ENCODE results near the gene LIN7A.
"Not testable (repeated sequence)": the region's sequence is repeated elsewhere in the genome, so short reads cannot be mapped to it uniquely, and the experiment has no call there.

The LIN7A gene

DNA sequence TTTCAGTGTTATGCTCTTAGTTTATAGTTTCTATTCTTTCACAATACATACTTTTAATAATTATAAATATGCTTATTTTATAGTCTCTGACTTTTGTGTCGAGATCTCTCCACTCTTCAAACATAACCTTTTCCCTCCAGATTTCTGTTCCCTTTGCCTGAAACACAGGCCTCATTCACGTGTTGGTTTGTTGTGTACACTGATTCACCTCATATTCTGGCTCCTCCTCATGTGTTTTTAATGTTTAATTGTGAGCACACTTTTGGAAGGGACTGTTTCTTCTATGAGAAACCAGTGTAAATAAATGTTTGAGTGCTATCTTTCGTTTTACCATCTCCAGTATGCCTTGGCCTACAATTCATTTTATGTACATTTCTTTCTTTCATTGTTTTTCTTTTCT lies 20.1 kb downstream of the LIN7A start:
- DNase-seq = no peak

DNA sequence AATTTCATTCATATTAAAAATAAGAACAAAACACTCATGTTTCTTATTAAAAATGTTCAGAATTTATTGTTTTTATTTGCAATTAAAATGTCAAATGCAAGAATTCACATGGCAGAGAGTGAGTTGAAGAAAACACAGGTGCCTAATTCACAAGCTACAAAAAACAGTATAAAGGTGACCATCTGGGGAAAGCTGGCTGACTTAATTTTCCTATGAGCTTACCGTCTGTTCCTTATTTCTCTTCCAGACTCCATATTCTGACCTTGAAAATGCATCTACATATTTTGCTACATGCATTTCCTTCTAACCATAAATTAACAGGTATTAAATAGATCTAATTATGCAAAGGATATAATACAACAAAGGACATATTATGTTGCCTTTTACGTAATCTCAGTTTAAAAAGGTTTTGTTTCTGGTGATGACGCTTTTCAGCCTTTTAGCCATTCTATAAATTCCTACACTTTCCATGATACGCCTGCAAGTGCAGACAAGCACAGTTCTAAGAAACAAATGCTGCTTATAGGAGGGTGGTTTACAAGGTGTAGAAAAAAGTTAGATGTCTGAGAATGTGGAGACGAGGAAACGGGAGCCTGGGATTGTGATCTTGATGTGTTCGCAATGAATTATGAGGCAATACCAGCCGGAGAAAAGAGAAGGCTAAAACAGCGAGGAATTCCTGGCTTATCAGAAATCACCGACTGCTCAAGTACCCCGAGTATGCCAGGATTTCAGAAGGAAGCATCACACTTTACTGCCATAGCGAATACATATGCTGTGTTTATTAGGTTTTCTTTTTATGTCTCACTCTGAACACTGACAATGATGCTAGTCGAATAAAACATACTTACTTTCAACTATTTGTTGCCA lies 24.6 kb downstream of the LIN7A start:
- no peak for DNase-seq

DNA sequence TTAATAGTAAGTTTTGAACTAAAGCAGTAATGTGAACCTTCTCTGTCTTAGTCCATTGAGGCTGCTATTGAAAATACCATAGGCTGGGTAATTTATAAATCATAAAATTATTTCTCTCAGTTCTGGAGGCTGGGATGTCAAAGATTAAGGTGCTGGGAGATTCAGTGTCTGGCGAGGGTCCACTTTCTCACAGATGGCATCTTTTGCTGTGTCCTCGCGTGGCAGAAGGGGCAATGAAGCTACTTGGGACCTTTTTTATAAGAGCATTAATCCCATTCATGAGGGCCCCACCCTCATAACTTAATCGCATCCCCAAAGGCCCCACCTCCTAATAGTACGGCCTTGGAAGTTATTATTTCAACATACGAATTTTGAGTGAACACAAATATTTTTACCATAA lies 28.4 kb downstream of the LIN7A start:
- DNase-seq = no peak

DNA sequence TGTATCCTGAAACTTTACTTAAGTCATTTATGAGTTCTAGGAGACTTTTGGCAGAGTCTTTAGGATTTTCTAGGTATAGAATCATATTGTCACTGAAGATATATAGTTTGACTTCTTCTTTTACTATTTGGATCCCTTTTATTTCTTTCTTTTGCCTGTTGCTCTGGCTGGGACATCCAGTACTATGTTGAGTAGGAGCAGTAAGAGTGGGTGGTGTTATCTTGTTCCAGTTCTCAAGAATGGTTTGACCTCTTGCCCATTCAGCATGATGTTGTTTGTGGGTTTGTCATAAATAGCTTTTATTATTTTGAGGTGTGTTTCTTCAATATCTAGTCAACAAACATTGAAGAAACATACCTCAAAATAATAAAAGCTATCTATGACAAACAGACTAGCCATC lies 35.0 kb downstream of the LIN7A start:
- no peak for DNase-seq

DNA sequence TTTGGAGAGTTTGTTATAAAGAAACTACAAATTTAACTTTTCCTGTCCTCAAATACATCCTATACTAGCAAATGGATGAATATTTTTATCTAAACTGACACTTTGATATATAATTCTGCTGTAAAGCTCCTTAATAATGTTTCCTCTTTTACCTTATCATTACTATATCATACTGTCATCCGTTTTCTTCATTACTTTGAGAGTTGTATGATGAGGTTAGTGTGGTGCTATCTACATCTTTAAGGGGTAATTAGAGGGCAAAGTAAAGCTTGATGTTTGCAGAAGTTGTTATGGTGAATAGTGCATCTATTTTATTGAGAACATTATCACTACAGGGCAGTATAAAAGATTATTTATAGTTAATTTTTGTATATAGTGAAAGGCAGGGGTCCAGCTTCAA lies 36.1 kb downstream of the LIN7A start:
- DNase-seq = peak; percentile 2

DNA sequence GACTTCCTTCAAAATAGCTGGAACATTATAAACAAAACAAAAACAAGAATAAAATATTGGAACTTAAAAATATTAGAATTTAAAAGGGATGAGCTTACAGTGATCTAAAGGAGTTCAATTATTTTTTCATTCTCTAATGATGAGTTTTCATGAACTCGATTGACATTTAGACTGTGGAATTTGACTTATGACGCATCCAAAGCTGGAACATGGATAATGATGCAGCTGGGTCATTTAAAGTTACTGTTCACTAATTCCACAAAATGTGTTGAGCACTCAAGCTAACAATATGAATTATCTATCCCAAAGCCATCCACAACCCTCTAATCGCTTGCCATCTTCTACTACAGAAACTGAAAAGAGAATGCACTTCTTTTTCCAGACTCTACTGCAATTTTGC lies 42.5 kb downstream of the LIN7A start:
- DNase-seq = no peak

DNA sequence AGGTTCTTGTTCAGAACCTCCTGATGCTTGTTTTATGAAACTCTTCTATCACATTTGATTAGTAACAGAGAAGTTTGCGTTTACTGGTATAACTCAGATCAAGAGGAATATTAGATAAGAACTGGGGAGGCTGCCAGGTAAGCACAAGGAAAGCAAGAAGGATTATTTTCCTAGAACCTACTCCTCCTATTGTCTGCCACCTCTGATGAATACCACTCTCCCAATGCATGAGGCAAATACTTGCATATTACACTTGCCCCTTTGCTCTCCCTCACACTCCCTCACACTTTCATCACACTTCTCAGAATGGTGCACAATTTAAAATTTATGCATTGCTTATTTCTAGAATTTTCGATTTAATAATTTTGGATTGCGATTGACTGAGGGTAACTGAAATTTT lies 43.6 kb downstream of the LIN7A start:
- DNase-seq = no peak

DNA sequence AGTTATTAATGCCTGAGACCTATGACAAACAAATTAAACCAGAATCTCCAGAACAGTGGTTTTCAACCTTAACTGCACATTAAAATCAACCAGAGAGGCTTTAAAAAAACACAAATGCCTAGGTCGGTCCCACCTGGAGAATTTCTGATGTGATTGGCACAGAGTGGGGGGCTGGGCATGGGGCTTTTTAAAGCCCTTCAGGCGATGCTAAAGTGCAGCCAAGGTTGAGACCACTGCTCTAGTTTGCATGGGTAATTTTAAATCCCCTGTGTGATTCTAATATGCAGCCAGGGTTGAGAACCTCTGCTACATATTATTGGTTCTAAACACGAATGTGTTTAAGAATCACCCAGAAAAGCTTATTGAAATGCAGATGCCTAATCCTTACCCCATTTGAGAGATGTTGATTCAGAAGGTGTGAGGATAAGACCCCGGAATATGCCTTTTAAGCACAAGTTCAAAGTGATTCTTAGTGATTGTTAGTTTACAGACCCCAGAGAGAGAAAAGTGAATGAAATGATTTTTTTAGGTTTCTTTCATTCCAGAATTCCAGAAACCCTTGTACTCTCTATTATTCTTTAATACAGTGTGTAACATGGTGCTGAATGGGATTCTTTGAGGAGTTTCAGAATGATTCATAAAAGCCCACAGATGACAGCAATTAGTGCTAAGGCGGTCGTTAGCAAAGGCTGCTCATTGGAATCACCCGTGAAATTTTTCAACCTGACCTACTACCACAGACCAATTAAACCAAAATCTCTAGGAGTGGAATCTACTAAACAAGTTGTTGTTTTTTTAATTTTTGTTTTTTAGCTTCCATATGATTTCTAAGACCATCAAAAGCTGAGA lies 44.9 kb downstream of the LIN7A start:
- no peak for DNase-seq

DNA sequence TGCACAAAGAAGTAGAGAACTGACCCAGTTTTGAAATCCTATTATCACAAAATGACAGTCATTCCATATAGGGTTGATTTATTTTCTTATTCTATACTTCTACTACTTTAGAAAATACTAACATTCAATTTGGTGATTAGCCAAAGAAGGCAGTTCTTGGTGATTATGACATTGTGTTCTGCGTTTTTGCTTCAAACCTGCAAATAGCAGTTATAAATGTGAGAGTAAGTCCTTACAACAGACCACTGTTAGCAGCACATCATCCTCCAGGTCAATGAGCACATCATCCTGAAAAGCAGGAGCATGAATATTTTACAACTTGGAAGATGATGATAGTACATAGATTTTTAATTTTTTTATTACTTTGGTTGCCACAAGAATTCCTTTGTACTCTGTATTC lies 53.1 kb downstream of the LIN7A start:
- no peak for DNase-seq

DNA sequence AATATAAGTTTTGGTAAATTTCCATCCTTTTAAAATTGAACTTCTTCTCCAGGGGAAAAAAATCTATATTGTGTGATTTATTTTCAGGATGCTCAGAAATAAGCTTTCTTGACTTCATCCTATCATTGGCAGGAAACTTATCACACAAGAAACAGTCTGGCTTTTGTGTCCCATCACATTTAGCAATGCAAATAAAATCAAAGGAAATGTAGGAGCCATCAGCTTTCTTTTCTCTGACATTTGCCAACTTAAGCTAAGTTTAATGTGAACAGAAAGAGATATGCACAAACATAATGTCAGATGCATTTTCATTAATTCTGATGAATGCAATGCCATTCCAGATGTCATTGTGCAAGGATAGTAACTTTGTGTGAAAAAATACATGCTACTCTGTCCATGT lies 56.6 kb downstream of the LIN7A start:
- no peak for DNase-seq

DNA sequence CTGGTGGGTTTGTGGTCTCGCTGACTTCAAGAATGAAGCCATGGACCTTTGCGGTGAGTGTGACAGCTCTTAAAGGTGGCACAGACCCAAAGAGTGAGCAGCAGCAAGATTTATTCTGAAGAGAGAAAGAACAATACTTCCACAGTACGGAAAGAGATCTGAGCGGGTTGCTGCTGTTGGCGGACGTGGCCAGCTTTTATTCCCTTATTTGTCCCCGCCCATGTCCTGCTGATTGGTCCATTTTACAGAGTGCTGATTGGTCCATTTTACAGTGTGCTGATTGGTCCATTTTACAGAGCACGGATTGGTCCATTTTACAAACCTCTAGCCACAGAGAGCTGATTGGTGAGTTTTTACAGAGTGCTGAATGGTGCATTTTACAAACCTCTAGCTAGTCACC lies 59.3 kb downstream of the LIN7A start:
- not testable (repeated sequence) for DNase-seq

DNA sequence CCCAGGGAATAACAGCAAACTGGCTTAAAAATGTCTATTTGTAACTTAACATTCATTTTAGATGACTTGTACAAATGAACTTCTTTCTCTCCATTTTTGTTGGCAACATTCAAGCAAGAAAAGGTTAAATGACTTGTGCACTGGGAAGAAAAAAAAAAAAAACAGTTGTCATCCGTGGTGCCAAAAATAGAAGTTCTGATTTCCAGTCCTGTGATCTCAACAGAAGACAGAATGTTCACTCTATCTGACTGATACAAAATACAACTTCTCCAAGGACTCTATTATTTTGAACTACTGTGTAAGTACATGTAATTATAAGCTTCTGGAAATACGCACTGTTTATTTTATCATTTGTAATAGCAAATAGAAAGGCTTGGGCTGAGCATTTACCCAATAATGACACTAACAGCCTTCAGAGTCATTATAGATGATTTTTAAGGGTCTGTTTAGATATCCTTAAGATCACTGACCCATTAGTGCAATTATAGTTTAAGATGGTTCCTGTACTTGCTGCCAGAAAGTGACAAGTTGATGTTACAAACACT lies 59.9 kb downstream of the LIN7A start:
- DNase-seq = no peak

DNA sequence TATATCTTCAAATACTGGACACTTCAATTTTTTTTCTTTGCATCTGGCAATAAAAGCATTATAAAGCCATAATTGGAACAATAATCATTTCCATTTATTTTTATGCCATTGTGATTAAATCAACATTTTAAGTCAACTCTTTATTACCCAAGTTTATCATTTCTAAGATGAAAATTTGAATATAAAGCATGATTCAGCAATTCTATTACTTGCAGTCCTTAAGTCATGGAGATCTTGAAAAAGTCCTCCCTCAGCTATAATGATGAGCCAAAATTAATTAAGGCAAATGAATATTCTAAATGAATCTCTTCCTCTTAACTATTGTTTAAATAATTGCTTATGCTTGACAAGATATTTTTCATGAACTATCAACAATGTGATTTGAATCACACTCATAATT lies 65.7 kb downstream of the LIN7A start:
- DNase-seq = no peak

DNA sequence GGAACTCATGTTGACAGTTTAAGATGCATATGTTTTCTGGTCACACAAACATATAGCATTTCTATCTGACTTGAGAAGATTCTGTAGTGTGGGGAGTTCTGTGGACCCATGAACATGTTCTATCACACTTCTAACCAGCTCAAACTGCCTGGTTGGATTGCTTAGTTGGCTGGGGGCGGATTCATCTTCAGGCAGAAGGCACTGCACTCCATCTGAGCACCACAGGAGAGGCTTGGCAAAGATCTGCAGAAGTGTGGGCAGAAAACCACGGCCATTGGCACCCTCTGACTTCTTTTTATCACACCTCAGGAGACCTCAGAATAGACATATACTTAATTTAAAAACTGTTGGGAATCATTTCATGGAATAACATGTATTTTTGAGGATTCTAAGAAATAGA lies 68.5 kb downstream of the LIN7A start:
- DNase-seq = no peak

DNA sequence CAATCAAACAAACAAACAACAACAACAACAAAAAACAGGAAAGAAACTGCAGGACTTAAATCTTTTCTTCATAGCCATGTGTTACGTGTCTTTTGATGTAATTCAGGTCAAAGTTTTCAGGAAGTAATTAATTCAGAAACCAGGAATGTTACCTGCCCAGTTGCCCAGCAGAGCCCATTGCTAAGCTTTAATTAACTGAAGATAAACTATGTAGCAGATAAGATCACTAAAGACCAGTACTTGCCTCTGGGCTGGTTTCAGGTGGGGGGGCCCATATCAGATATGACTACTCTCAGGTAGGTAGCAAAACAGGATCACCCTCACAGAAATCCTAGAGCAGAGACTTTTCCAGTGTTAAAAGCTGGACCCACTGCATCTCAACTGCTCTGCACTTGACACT lies 69.2 kb downstream of the LIN7A start:
- DNase-seq = no peak

DNA sequence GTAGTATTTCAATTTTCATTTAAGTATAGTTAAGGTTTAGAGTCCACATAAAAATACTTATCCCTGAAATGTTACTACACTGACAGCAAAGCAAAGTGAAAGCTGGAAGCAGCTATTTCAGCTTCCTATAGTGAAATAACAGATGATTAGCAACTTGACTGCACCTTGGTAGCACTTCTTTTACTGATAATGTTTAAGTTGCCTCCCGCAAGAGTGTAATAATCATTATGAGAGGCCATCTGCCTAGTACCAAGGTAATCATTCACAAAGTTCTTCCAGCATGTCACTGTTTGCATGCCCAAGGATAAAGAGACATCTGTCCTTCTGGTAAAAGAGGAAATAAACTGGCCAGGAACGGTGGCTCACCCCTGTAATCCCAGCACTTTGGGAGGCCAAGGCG lies 69.8 kb downstream of the LIN7A start:
- no peak for DNase-seq

DNA sequence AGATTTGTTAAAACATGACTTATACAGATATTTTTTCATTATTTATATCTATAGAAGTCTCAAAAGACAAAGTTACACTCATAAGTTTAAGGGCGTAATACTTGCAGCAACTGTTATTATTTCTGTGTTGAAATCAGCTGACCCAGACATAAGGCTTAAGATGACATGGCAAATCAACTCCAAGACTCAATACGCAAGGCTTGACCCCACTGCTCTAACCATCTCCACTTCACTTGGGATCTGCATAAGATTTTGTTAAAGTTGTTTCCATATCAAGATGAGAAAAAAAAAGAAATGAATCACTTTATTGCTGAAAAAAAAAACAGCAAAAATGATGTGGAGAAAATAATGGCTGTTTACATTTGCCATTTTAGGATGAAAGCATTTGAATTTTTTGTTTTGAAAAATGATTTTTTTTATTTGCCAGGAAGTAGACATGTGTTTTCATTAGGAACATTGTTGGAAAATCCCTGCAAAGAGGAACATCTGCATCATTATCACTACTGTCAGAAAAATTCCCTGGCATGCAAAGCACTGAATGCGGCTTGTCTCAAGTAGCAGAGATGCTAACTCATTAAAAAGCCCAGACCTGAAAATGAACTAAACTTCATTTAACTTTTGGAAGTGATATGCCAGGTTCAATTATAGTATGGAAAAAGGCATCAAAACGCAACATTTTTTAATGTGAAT lies 73.5 kb downstream of the LIN7A start:
- DNase-seq = no peak

DNA sequence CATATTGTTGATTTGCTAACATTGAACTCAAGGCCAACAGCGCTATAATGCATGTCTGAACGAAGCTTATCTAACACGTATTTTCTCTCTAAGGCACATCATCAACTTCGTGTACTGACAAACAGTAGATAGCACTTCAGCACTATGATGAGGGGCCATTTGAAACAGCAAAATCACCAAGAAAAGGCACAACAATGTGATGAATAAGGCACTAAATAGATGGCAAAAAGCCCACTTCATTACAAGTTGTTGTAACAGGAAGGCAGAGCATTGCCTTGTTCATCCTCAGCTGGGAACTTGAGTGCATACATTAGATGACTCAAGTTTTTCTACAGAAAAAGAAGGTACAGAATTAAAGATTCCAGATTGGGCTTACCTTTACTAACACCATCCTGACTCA lies 75.2 kb downstream of the LIN7A start:
- DNase-seq = no peak

DNA sequence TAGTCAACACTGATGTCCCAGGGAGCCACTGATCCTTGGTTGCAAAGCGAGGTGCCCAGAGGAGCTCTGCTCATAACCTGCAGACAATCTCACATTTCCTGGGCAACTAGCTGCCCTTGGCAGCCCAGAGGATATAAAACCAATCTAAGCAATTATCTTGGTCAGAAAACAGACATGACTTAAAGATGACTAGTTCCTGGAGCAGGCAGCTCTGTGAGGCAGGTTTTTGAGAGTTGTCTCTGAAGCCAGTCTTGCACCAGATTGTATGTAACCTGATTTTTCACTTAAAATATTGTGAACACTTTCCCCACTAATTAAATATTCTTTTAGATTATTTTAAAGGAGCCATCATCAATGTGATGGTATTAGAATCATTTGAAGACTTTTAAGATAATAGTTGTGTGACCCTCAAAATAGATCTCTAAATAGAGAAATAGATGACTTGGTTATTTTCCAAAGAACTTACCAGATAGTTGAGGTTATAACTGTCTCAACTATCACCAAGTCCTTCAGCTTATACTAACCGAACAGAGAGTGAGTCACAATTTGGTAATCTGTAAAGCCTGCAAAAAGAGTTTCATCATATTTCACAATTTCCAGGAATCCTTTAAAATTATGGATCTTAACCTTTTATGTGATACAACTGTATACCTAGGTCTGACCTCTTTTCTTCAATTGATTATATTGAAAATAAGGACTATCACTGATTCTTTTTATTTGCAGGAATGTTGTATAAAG lies 75.9 kb downstream of the LIN7A start:
- DNase-seq = no peak

DNA sequence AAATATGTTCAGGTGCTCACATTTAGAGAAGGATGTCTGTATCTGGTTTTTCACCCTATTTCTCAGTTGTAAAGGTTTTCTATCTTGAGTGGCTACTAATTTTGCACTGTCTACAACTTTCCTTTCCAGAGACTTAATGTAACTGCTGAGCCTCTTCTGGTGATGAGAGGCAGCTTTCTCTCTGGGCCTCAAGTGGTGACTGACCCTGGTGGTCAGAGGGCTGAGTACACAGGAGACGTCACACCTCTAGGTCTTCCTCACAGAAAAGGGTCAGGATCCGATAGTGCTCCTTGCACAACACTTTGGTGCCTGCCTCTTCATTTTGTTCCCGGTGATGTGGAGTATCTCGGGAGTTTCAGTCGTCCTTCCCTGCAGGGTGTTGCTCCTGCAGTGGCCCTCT lies 76.8 kb downstream of the LIN7A start:
- DNase-seq = no peak

DNA sequence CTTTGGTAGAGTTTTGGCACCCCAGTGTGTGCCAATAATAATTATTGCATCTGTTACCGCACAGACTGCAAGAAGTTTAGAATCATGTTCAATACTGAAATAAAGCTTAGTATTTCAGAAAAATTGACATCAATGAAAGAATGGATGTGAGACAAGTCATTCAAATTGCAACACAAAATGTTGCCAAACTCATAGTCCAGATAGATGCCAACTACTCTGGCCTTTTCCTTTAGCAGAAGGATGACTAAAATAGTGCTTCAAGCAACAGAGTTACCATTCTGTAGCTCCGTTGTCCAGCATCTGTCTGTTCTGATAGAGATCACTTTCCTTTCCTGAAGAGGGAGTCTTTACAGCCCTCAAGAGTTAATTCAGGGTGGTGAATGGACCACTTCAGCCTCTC lies 77.5 kb downstream of the LIN7A start:
- no peak for DNase-seq

DNA sequence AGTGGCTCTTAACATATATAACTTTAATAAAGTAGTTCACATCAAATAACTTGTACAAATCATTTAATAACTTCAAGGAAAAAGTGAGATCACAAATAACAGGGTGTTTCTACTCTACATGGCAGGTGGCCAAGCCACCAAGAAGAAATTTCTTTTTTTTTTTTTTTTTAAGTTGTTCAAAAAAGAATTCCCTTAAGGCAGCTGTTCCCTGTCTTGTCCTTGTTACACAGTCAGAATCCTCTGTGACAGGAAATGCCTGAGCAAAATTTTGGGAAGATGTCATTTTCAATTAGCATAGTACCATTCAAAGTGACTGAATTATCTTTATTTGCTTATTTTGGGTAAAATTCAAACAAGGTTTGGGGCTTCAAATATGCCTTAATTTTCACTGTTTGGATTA lies 79.4 kb downstream of the LIN7A start:
- no peak for DNase-seq

DNA sequence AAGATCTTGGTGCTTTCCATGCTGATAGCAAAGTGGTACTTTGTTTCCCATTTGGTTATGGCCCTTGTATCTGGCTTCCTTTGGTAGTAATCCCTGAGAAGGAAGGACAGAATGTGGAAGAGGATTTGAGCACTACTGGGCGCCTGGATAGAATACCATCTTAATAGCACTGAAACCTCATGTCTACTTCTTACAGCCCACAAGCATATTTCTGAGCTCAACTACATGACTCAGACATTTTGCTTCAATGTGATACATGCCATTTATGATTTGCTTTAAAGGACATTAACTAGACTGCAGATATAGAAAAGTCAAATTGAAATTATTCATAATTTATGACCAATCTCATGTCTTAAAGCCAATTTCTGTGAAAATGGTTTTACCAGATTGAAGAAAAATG lies 80.4 kb downstream of the LIN7A start:
- no peak for DNase-seq

Data from hematopoietic multipotent progenitor cell treated with erythropoietin and hydrocortisone succinate and interleukin-3 and kit ligand, for 4 days (in vitro differentiated cells).